Chondrocyte (in vitro differentiated cells): Measurements from ENCODE around the gene FAM227A. TPM values are rescaled to one million over a fixed set of nuclear protein-coding genes. Genes with fewer than 3 reads are reported as not detected.
A peak's percentile ranks its signal among the peaks of the same experiment; 100 is the strongest.

Source experiments
- DNase-seq: peaks from one replicate; pipeline ENCODE4 v3.0.0; 2021; ENCODE audit warnings: mixed read lengths, low spot score
- H3K27ac Mint-ChIP-seq: one replicate; pipeline ENCODE4 v1.8.0; 2021; ENCODE audit warnings: mild to moderate bottlenecking, moderate library complexity, mixed read lengths; ENCODE audit not compliant: unreplicated experiment
- H3K27me3 Mint-ChIP-seq: 2 replicates; pipeline ENCODE4 v1.8.0; 2021; ENCODE audit warnings: low read depth, mixed read lengths
- H3K36me3 Mint-ChIP-seq: 2 replicates; pipeline ENCODE4 v1.8.0; 2021; ENCODE audit warnings: low read depth, mixed read lengths
- H3K4me1 Mint-ChIP-seq: 2 replicates; pipeline ENCODE4 v1.8.0; 2021; ENCODE audit warnings: low read depth, mild to moderate bottlenecking, mixed read lengths
- H3K4me3 Mint-ChIP-seq: one replicate; pipeline ENCODE4 v1.8.0; 2021; ENCODE audit warnings: mild to moderate bottlenecking, moderate library complexity, mixed read lengths; ENCODE audit not compliant: unreplicated experiment
- H3K9me3 Mint-ChIP-seq: 2 replicates; pipeline ENCODE4 v1.8.0; 2021; ENCODE audit warnings: low read depth, mixed read lengths
- CTCF ChIP-seq: fragments of 200-600 bp; sonication (generic); IDR thresholded peaks from 2 replicates; pipeline ENCODE4 v1.5.0; 2021; ENCODE audit warnings: antibody characterized with exemption, mild to moderate bottlenecking, moderate library complexity
- total RNA-seq: library from RNA; stranded (reverse); gene quantifications from 3 replicates; pipeline ENCODE4 v1.2.1, GENCODE V29; 2021

FAM227A gene
- total RNA-seq, 1 donor from 2014 or later: 1.8 TPM

DNA sequence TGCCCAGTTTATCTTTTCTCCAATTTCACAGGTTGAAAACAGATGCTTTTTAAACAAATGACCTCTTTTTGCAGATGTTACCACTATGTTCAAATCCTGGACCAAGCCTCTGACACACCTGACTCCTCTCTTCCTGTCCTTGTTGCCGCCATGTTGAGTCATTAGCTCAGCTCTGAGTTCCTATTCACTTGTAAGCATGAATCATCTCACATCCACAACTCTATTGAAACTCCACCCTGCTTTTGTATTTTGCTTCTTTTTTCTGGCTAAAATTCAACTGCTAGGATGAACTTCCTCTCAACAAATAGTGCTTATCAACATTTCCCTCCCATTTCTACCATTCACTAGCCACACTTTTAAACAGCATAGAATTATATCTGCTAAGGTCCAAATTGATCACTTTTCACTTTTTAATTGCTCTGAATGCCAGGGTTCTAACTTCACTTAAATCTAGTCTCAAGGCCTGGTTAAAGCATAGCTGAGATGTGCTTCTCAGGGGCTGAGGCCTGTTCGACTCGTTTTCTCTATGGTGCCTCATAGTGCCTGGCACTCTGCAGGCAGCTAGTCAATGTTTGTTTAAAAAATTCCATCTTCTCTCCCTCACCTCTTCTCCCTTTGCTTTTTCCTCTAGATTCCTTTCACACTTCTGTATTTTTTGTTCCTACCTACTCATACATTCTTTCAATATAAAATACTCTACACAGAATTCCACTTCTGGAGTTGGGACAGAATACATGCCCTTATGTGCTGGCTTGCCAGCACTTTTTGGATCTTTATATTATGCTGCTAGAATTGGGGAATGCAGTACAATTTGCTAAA is 40.6 kb upstream of the FAM227A start:
- TF ChIP-seq CTCF: no peak
- DNase-seq: no peak
- Mint-ChIP-seq H3K36me3 (peaks cover 15% of the 10 kb centered on the region), H3K27ac (peak overlapping the region; percentile 99), H3K27me3 (no peaks in the 10 kb centered on the region), H3K9me3 (no peaks in the 10 kb centered on the region), H3K4me3 (peak overlapping the region; percentile 90), H3K4me1 (peaks cover 71% of the 10 kb centered on the region)

DNA sequence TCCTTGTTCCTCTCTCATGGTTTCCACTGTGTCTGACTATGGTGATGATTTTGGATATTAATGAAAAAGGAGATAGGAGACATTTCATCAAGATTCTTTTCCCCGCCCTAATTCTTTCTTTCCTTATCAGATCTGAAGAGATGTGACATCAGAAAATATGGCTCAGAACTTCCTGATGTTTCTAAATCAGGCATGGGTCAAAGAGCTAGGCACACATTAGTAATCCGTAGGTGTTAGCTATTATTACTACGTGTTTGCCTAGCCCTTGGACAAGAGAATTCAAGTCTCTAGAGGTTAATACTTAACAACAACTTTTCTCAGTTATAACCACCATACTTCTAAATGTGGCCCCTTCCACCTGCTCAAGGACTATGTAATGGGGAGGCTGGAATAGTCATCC is 38.7 kb upstream of the FAM227A start:
- H3K27ac Mint-ChIP-seq: peak overlapping the region; percentile 73
- H3K36me3 Mint-ChIP-seq: peaks cover 19% of the 10 kb centered on the region
- no peak for TF ChIP-seq CTCF
- H3K4me3 Mint-ChIP-seq: no peak overlapping the region
- H3K27me3 Mint-ChIP-seq: no peaks in the 10 kb centered on the region
- no peaks in the 10 kb centered on the region for H3K9me3 Mint-ChIP-seq
- no peak for DNase-seq
- H3K4me1 Mint-ChIP-seq: peaks cover 71% of the 10 kb centered on the region

DNA sequence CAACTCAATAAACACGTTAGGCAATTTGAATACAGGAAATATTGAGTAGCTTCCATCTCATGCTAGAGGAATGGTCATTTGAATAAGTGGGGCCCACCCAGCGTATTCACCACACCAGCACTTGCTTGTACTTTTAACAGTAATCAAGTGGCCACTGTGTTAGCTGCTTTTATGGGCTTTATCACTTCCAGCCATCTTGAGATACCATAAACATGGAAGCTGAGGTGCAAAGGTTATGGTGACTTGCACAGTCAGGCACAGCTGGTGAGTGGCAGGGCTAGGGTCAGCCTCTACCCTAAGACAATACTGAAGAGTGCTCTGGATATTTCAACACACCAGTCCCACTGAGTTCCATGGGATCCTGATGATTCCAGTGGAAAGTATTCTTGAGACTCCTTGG is 37.9 kb upstream of the FAM227A start:
- H3K27me3 Mint-ChIP-seq: no peaks in the 10 kb centered on the region
- no peak for DNase-seq
- H3K36me3 Mint-ChIP-seq: peaks cover 24% of the 10 kb centered on the region
- H3K4me3 Mint-ChIP-seq: no peak overlapping the region
- no peaks in the 10 kb centered on the region for H3K9me3 Mint-ChIP-seq
- H3K4me1 Mint-ChIP-seq: peaks cover 64% of the 10 kb centered on the region
- H3K27ac Mint-ChIP-seq: no peak overlapping the region
- no peak for TF ChIP-seq CTCF

DNA sequence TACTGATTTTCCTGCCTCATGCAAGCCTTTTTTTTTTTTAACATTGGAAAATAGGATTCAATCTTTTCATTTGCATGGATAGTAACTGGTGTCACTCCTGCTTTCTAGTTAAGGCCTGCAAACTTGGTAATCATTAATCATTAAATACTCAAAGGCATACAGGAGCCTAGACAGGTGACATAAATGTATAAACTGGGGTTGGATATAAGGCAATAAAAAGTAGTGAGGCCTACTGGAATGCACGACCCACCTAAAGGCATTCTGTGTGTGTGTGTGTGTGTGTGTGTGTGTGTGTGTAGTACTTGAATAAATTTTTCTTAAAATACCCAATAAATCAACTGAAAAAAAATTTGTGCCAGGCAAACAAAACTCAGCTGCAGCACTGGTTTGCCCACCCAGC is 33.5 kb upstream of the FAM227A start:
- Mint-ChIP-seq H3K27ac (no peak overlapping the region), H3K36me3 (peaks cover 34% of the 10 kb centered on the region), H3K4me3 (no peak overlapping the region), H3K27me3 (no peaks in the 10 kb centered on the region), H3K4me1 (peaks cover 24% of the 10 kb centered on the region), H3K9me3 (no peaks in the 10 kb centered on the region)
- no peak for TF ChIP-seq CTCF
- DNase-seq: no peak

DNA sequence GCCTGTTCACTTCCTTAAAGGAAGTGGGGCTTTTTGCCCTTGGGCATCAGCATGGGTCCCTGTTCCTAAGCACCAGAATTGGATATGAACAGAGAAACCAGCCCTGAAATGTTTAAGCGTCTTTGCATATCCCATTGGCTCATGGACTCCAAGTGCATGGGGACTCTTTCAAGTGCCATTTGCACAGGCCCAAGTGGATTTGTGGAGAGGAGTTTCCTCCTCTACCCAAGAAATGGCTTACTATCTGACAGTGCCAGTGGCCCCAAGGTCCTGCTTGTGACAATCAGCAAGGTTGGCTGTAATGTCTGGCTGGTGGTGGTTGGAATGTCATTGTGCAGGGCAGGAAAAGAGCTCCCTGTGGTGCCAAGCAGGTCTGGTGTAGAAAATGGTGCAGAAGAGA is 29.6 kb upstream of the FAM227A start:
- DNase-seq: no peak
- H3K9me3 Mint-ChIP-seq: no peaks in the 10 kb centered on the region
- peaks cover 25% of the 10 kb centered on the region for H3K4me1 Mint-ChIP-seq
- no peaks in the 10 kb centered on the region for H3K27me3 Mint-ChIP-seq
- TF ChIP-seq CTCF: no peak
- no peak overlapping the region for H3K27ac Mint-ChIP-seq
- H3K4me3 Mint-ChIP-seq: no peak overlapping the region
- H3K36me3 Mint-ChIP-seq: peaks cover 23% of the 10 kb centered on the region
